HFFc6 (cell line): ENCODE measurements around the gene ADAM17. TPM values are rescaled to one million over a fixed set of nuclear protein-coding genes. Genes with fewer than 3 reads are reported as not detected.

ENCODE experiments used
- DNase-seq: peaks from one replicate; pipeline ENCODE4 v3.0.0-alpha.2; 2018
- H3K27ac Mint-ChIP-seq: 2 replicates; pipeline ENCODE4 v1.8.0; 2020; ENCODE audit warnings: mild to moderate bottlenecking, mixed read lengths
- H3K27me3 Mint-ChIP-seq: 2 replicates; pipeline ENCODE4 v1.8.0; 2021; ENCODE audit warnings: mild to moderate bottlenecking, moderate library complexity, mixed read lengths; ENCODE audit not compliant: insufficient read depth
- H3K36me3 Mint-ChIP-seq: 2 replicates; pipeline ENCODE4 v1.8.0; 2021; ENCODE audit warnings: low read depth, mixed read lengths
- H3K4me1 Mint-ChIP-seq: 2 replicates; pipeline ENCODE4 v1.8.0; 2020; ENCODE audit warnings: low read depth, mixed read lengths
- H3K4me3 Mint-ChIP-seq: 2 replicates; pipeline ENCODE4 v1.8.0; 2020; ENCODE audit warnings: mild to moderate bottlenecking, moderate library complexity, mixed read lengths
- H3K9me3 Mint-ChIP-seq: 2 replicates; pipeline ENCODE4 v1.8.0; 2020; ENCODE audit warnings: mild to moderate bottlenecking, mixed read lengths
- total RNA-seq, 6 experiments: library from RNA; stranded (reverse); fragmentation: NEBNext Ultra II Directional; extraction: Animal tissue kit (Norgen Biotek cat#: 25700); gene quantifications; 2 replicates in 1 of 6; 3 replicates in 5 of 6; pipeline ENCODE4 v1.2.3, GENCODE V29; 2021
- TF ChIP-seq, protein P1 (sequence below): fragments of 200-600 bp; sonication (generic); IDR thresholded peaks from 2 replicates; pipeline ENCODE4 v1.5.0; 2021; ENCODE audit warnings: antibody characterized with exemption, mild to moderate bottlenecking

ADAM17 gene
- total RNA-seq, 6 experiments from 2014 or later = 16.0 to 20.0 (median 19.4) TPM

- H3K27ac Mint-ChIP-seq = no peak overlapping the region
- TF ChIP-seq, protein P1, sequence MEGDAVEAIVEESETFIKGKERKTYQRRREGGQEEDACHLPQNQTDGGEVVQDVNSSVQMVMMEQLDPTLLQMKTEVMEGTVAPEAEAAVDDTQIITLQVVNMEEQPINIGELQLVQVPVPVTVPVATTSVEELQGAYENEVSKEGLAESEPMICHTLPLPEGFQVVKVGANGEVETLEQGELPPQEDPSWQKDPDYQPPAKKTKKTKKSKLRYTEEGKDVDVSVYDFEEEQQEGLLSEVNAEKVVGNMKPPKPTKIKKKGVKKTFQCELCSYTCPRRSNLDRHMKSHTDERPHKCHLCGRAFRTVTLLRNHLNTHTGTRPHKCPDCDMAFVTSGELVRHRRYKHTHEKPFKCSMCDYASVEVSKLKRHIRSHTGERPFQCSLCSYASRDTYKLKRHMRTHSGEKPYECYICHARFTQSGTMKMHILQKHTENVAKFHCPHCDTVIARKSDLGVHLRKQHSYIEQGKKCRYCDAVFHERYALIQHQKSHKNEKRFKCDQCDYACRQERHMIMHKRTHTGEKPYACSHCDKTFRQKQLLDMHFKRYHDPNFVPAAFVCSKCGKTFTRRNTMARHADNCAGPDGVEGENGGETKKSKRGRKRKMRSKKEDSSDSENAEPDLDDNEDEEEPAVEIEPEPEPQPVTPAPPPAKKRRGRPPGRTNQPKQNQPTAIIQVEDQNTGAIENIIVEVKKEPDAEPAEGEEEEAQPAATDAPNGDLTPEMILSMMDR = no peak
Observed at GRCh38 chr2:9549420-9549819, 6.2 kb downstream of the ADAM17 start.

DNA sequence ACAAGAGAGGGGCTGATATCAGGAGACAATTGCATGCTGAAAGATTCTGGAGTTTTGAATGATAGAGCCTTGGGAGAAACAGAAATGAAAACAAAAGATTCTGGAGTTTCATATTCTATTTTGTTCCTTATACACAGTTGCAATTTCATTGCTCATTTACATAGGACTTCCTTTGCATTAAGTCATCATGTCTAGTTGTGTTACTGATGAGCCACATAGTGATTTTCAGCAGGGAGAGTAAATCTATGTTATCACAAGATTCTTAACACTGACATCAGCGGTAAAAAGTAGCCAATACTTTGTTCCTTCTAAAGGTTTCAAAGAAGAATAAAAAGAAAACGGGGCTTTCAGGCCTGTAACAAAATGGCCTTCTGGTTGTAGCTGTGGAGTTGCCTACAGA is 7.1 kb downstream of the ADAM17 start:
- Mint-ChIP-seq H3K9me3 (no peaks in the 10 kb centered on the region), H3K27ac (peak overlapping the region; percentile 80), H3K4me3 (peak overlapping the region; percentile 43; the same call in 1 of the 2 replicates), H3K36me3 (no peaks in the 10 kb centered on the region; the same call in 1 of the 2 replicates), H3K4me1 (peaks cover 53% of the 10 kb centered on the region), H3K27me3 (no peaks in the 10 kb centered on the region; the same call in 1 of the 2 replicates)
- TF ChIP-seq, protein P1 = no peak
- DNase-seq = peak; percentile 25

More at GRCh38 chr2:9549420-9549819, 6.2 kb downstream of the ADAM17 start:
- Mint-ChIP-seq H3K4me3 (no peak overlapping the region), H3K4me1 (peaks cover 57% of the 10 kb centered on the region), H3K9me3 (no peaks in the 10 kb centered on the region), H3K36me3 (no peaks in the 10 kb centered on the region; the same call in 1 of the 2 replicates), H3K27me3 (no peaks in the 10 kb centered on the region; the same call in 1 of the 2 replicates)
- DNase-seq = no peak

DNA sequence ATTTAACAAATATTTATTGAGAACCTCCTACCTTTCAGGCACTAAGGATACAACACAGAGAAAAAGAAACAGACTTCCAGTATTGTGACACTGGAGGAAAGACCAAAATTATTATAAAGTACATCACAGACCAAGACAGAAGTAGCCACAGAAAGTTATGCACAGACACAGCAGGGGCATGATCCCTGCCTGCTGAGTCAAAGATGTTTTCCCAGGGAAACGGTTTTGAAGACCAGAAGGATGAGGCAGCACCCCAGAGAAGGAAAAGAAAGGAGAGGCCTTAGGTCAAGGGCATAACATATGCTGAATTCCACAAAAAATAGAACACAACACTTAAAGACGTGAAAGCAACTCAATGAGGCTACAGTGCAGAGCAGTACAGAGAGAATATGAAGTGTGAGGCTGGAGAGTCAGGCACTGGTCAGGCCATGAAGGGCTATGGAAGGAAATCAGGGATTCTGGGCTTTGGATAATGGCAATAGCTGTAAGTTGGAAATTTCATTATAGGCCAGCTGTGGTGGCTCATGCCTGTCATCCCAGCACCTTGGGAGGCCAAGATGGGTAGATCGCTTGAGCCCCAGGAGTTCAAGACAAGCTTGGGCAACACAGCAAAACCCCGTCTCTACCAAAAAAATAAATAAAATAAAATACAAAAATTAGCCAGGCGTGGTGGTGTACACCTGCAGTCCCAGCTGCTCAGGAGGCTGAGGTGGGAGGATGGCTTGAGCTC is 8.2 kb downstream of the ADAM17 start:
- TF ChIP-seq, protein P1 = no peak
- H3K4me3 Mint-ChIP-seq = peak overlapping the region; percentile 14
- DNase-seq = peak; percentile 48
- H3K36me3 Mint-ChIP-seq = no peaks in the 10 kb centered on the region; the same call in 1 of the 2 replicates
- peak overlapping the region; percentile 75 for H3K27ac Mint-ChIP-seq
- H3K9me3 Mint-ChIP-seq = no peaks in the 10 kb centered on the region
- H3K27me3 Mint-ChIP-seq = no peaks in the 10 kb centered on the region; the same call in 1 of the 2 replicates
- peaks cover 46% of the 10 kb centered on the region for H3K4me1 Mint-ChIP-seq

DNA sequence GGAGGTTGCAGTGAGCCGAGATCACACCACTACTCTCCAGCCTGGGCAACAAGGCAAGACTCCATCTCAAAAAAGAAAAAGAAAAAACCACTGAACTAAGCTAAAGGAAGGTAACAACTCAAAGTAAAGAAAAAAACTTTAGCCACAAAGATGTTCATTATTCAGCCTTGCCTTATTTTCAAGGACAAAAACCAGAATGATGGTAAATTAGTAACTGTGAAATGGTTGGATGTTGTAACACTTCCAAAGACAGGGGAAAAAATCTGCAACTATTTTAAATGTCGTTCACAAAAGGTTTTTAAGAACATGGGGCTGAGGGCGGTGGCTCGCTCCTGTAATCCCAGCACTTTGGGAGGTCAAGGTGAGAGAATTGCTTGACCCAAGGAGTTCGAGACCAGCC is 10.1 kb downstream of the ADAM17 start:
- H3K27me3 Mint-ChIP-seq = no peaks in the 10 kb centered on the region; the same call in 1 of the 2 replicates
- H3K9me3 Mint-ChIP-seq = no peaks in the 10 kb centered on the region
- H3K27ac Mint-ChIP-seq = no peak overlapping the region; the same call in 1 of the 2 replicates
- TF ChIP-seq, protein P1 = no peak
- DNase-seq = no peak
- H3K4me1 Mint-ChIP-seq = peaks cover 38% of the 10 kb centered on the region
- no peaks in the 10 kb centered on the region; the same call in none of the 2 replicates for H3K36me3 Mint-ChIP-seq
- H3K4me3 Mint-ChIP-seq = no peak overlapping the region

GRCh38 chr2:9543557-9543956 is 12.1 kb downstream of the ADAM17 start:
- TF ChIP-seq, protein P1 = no peak
- no peak for DNase-seq
- no peaks in the 10 kb centered on the region; the same call in 1 of the 2 replicates for H3K27me3 Mint-ChIP-seq
- H3K9me3 Mint-ChIP-seq = no peaks in the 10 kb centered on the region
- no peak overlapping the region; the same call in 1 of the 2 replicates for H3K27ac Mint-ChIP-seq
- H3K4me3 Mint-ChIP-seq = no peak overlapping the region
- peaks cover 47% of the 10 kb centered on the region for H3K4me1 Mint-ChIP-seq
- H3K36me3 Mint-ChIP-seq = peaks cover 5% of the 10 kb centered on the region
